ENCODE data around the gene PCDHGA3.

PCDHGA3 gene

GRCh38 chr5:141320225-141321169, 23.1 kb upstream of the PCDHGA3 start, which contains the start of gene TAF7 (continued):
- TF ChIP-seq KLF17 (tag by site-specific recombination; IDR thresholded peaks at IDR 0.05), result peak; percentile 15; the same call in 1 of the 2 replicates
- TF ChIP-seq ZNF501 (tag by site-specific recombination; IDR thresholded peaks at IDR 0.05), result peak; percentile 88
- no peak for TF ChIP-seq ZSCAN30 (tag by site-specific recombination; IDR thresholded peaks at IDR 0.05)
- no peak for TF ChIP-seq ZNF404 (tag by site-specific recombination; IDR thresholded peaks at IDR 0.05)
- no peak; the same call in 1 of the 2 replicates for TF ChIP-seq ZBTB8A (tag by site-specific recombination; IDR thresholded peaks at IDR 0.05)
- 0 out of 2 replicates have a peak, but pooled peaks have one; percentile 14 for TF ChIP-seq ZNF558 (tag by site-specific recombination; IDR thresholded peaks at IDR 0.05)
- TF ChIP-seq ZNF510 (tag by site-specific recombination; IDR thresholded peaks at IDR 0.05; ENCODE audit: insufficient replicate concordance), result peak; percentile 3
- peak; percentile 67 for TF ChIP-seq KLF8 (tag by site-specific recombination; IDR thresholded peaks at IDR 0.05)
- peak; percentile 60; the same call in 1 of the 2 replicates for TF ChIP-seq ZBTB48 (tag by site-specific recombination; IDR thresholded peaks at IDR 0.05)
- TF ChIP-seq ZNF660 (tag by site-specific recombination; IDR thresholded peaks at IDR 0.05), result peak; percentile 87
- TF ChIP-seq ZNF133 (tag by site-specific recombination; IDR thresholded peaks at IDR 0.05), result no peak
- 0 out of 2 replicates have a peak, but pooled peaks have one; percentile 9 for TF ChIP-seq ZNF600 (tag by site-specific recombination; IDR thresholded peaks at IDR 0.05)
- TF ChIP-seq SP2 (tag by site-specific recombination; IDR thresholded peaks at IDR 0.05), result peak; percentile 86
- TF ChIP-seq ZNF626 (tag by site-specific recombination; IDR thresholded peaks at IDR 0.05), result no peak; the same call in 1 of the 2 replicates
- TF ChIP-seq PBX3 (CRISPR knock-in tag; IDR thresholded peaks at IDR 0.05), result peak; percentile 99
- TF ChIP-seq TSHZ1 (tag by site-specific recombination; IDR thresholded peaks at IDR 0.05; ENCODE audit: borderline replicate concordance), result no peak
- peak; percentile 78 for TF ChIP-seq ZNF324 (tag by site-specific recombination; IDR thresholded peaks at IDR 0.05)
- TF ChIP-seq ZFHX2 (tag by site-specific recombination; conservative IDR thresholded peaks at IDR 0.05), result peak; percentile 17; the same call in 1 of the 2 replicates
- TF ChIP-seq ZNF121 (tag by site-specific recombination; IDR thresholded peaks at IDR 0.05), result no peak
- no peak for TF ChIP-seq ZNF701 (tag by site-specific recombination; IDR thresholded peaks at IDR 0.05)
- peak; percentile 85 for TF ChIP-seq KLF1 (tag by site-specific recombination; IDR thresholded peaks at IDR 0.05)
- peak; percentile 89 for TF ChIP-seq ZFP37 (tag by site-specific recombination; IDR thresholded peaks at IDR 0.05)
- TF ChIP-seq KLF10 (tag by site-specific recombination; IDR thresholded peaks at IDR 0.05), result no peak
- no peak for TF ChIP-seq ZNF488 (tag by site-specific recombination; IDR thresholded peaks at IDR 0.05)
- 0 out of 2 replicates have a peak, but pooled peaks have one; percentile 30 for TF ChIP-seq ZSCAN23 (tag by site-specific recombination; IDR thresholded peaks at IDR 0.05)
- TF ChIP-seq ZBTB7A (tag by site-specific recombination; IDR thresholded peaks at IDR 0.05; ENCODE audit: low read depth), result no peak
- TF ChIP-seq ZIC2 (tag by site-specific recombination; IDR thresholded peaks at IDR 0.05), result peak; percentile 27; the same call in 1 of the 2 replicates
- peak; percentile 81 for TF ChIP-seq SP3 (tag by site-specific recombination; IDR thresholded peaks at IDR 0.05)
- 0 out of 2 replicates have a peak, but pooled peaks have one; percentile 7 for TF ChIP-seq PATZ1 (tag by site-specific recombination; IDR thresholded peaks at IDR 0.05)
- TF ChIP-seq PRDM1 (tag by site-specific recombination; IDR thresholded peaks at IDR 0.05), result 0 out of 2 replicates have a peak, but pooled peaks have one; percentile 7
- TF ChIP-seq ZBTB21 (tag by site-specific recombination; IDR thresholded peaks at IDR 0.05), result 0 out of 2 replicates have a peak, but pooled peaks have one; percentile 8

Measured in HEK293 (cell line).